HepG2 (cell line): ENCODE measurements around the gene NEURL1B. TPM values are rescaled to one million over a fixed set of nuclear protein-coding genes. Genes with fewer than 3 reads are reported as not detected.
A peak's percentile ranks its signal among the peaks of the same experiment; 100 is the strongest.

ENCODE experiments used
- CBFB ChIP-seq: sonication (generic); formaldehyde crosslinking; IDR thresholded peaks from 2 replicates; pipeline ENCODE4 v1.4.0; 2020; ENCODE audit warnings: missing genetic modification reagents
- CHD4 ChIP-seq: fragments of 200-600 bp; sonication (generic); IDR thresholded peaks from 2 replicates; pipeline ENCODE4 v1.7.0; 2017; ENCODE audit warnings: mild to moderate bottlenecking, low read length, borderline replicate concordance
- E2F1 ChIP-seq: sonication (generic); formaldehyde crosslinking; IDR thresholded peaks from 2 replicates; pipeline ENCODE4 v1.5.0; 2020; ENCODE audit warnings: missing genetic modification reagents
- GRHL1 ChIP-seq: sonication (generic); formaldehyde crosslinking; conservative IDR thresholded peaks from 2 replicates; pipeline ENCODE4 v1.8.0; 2022; ENCODE audit warnings: missing genetic modification reagents
- NCOA2 ChIP-seq: sonication (generic); formaldehyde crosslinking; IDR thresholded peaks from 2 replicates; pipeline ENCODE4 v1.8.0; 2022; ENCODE audit warnings: inconsistent platforms
- TOPORS ChIP-seq: sonication (generic); formaldehyde crosslinking; IDR thresholded peaks from 2 replicates; pipeline ENCODE4 v1.8.0; 2023; ENCODE audit warnings: mild to moderate bottlenecking, missing genetic modification reagents
- ZBTB42 ChIP-seq: sonication (generic); formaldehyde crosslinking; IDR thresholded peaks from 2 replicates; pipeline ENCODE4 v1.5.0; 2020; ENCODE audit warnings: mild to moderate bottlenecking, missing genetic modification reagents
- ZBTB46 ChIP-seq: sonication (generic); formaldehyde crosslinking; IDR thresholded peaks from 2 replicates; pipeline ENCODE4 v1.4.0; 2020; ENCODE audit warnings: mild to moderate bottlenecking, missing genetic modification reagents, borderline replicate concordance
- ZNF136 ChIP-seq: sonication (generic); formaldehyde crosslinking; IDR thresholded peaks from 2 replicates; pipeline ENCODE4 v1.8.1; 2022; ENCODE audit warnings: low read depth, mild to moderate bottlenecking, moderate library complexity, missing genetic modification reagents
- ZNF687 ChIP-seq: sonication (generic); formaldehyde crosslinking; IDR thresholded peaks from 2 replicates; pipeline ENCODE4 v1.5.1; 2020; ENCODE audit warnings: mild to moderate bottlenecking, missing genetic modification reagents, moderate library complexity
- polyA plus RNA-seq, 8 experiments: library from polyadenylated mRNA; depleted of rRNA in 3 of 8; stranded (reverse) in 7 of 8; unstranded in 1 of 8; fragments of >200 nt; fragmentation: Illumina TruSeq in 4 of 8; extraction: Trizol in 4 of 8; gene quantifications; 2 replicates each; pipeline versions ENCODE4 v1.2.1 to v1.2.3, GENCODE V29; 2011 to 2016; ENCODE audit warnings: low read depth in 4 of 8, missing spikeins in 1 of 8, mixed read lengths in 1 of 8; ENCODE audit not compliant: insufficient read depth in 1 of 8
- total RNA-seq, 5 experiments: library from RNA; depleted of rRNA; stranded (reverse); fragments of >200 nt; fragmentation: Illumina TruSeq; extraction: Trizol; gene quantifications; 2 replicates each; pipeline ENCODE4 v1.2.3, GENCODE V29; 2016; ENCODE audit warnings: low read depth in 1 of 5
- TF ChIP-seq, protein P1 (sequence below): IDR thresholded peaks from 2 replicates; pipeline ENCODE4 v1.6.1; 2016; ENCODE audit warnings: low read depth, missing genetic modification reagents, missing compliant biosample characterization
- TF ChIP-seq, protein P2 (sequence below): sonication (generic); formaldehyde crosslinking; IDR thresholded peaks from 2 replicates; pipeline ENCODE4 v1.8.0; 2022; ENCODE audit warnings: mild to moderate bottlenecking, missing genetic modification reagents, moderate library complexity

The NEURL1B gene
- total and polyA plus RNA-seq, 2 of the 13 experiments (the other 11 are each of a cell fraction or from before 2014, with no cell fraction given), result 0.09 to 0.13 TPM

DNA sequence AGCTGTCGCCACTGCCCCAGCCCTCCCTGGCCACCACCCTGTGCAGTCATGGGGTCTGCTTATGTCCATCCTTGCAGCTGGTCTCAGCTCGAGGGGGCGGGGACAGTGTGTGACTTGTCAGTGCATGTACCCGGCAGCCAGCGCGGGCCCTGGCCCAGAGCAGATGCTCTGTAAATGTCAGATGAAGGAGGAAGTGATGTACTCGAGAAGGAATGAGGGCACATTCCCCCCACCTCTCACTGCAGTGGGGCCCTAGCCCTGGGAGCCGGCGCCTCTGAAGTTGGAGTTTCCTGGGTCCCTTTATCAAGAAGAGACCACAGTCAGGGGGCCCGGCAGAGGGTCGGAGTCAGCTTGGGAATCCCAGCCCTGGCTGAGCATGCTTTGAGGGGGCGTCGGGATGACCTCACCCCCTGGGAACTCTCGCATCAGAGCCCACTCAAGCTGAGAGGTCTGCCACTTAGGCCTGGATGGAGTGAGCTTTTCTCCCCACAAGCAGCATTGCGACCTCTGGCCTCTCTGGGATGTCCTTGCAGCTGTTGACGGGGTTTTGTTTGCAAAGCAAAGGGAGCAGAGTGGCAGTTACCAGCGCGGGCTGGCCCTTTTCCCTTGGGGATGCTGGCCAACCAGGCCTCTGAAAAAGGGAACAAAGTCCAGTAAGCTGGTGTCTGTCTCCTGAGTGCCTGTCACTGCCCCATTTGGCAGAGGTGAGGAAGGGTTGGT lies 19.0 kb downstream of the NEURL1B start (continued):
- no peak for TF ChIP-seq GRHL1 (CRISPR knock-in tag)
- peak; percentile 97; the same call in 1 of the 2 replicates for TF ChIP-seq ZBTB46 (CRISPR knock-in tag)
- peak; percentile 96 for TF ChIP-seq ZNF687 (CRISPR knock-in tag)
- TF ChIP-seq, protein P1, sequence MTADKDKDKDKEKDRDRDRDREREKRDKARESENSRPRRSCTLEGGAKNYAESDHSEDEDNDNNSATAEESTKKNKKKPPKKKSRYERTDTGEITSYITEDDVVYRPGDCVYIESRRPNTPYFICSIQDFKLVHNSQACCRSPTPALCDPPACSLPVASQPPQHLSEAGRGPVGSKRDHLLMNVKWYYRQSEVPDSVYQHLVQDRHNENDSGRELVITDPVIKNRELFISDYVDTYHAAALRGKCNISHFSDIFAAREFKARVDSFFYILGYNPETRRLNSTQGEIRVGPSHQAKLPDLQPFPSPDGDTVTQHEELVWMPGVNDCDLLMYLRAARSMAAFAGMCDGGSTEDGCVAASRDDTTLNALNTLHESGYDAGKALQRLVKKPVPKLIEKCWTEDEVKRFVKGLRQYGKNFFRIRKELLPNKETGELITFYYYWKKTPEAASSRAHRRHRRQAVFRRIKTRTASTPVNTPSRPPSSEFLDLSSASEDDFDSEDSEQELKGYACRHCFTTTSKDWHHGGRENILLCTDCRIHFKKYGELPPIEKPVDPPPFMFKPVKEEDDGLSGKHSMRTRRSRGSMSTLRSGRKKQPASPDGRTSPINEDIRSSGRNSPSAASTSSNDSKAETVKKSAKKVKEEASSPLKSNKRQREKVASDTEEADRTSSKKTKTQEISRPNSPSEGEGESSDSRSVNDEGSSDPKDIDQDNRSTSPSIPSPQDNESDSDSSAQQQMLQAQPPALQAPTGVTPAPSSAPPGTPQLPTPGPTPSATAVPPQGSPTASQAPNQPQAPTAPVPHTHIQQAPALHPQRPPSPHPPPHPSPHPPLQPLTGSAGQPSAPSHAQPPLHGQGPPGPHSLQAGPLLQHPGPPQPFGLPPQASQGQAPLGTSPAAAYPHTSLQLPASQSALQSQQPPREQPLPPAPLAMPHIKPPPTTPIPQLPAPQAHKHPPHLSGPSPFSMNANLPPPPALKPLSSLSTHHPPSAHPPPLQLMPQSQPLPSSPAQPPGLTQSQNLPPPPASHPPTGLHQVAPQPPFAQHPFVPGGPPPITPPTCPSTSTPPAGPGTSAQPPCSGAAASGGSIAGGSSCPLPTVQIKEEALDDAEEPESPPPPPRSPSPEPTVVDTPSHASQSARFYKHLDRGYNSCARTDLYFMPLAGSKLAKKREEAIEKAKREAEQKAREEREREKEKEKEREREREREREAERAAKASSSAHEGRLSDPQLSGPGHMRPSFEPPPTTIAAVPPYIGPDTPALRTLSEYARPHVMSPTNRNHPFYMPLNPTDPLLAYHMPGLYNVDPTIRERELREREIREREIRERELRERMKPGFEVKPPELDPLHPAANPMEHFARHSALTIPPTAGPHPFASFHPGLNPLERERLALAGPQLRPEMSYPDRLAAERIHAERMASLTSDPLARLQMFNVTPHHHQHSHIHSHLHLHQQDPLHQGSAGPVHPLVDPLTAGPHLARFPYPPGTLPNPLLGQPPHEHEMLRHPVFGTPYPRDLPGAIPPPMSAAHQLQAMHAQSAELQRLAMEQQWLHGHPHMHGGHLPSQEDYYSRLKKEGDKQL (CRISPR knock-in tag), result no peak
- TF ChIP-seq TOPORS (CRISPR knock-in tag), result 0 out of 2 replicates have a peak, but pooled peaks have one; percentile 42
- peak; percentile 39; the same call in 1 of the 2 replicates for TF ChIP-seq NCOA2 (CRISPR knock-in tag)
- TF ChIP-seq E2F1, result peak; percentile 63; the same call in 1 of the 2 replicates
- TF ChIP-seq, protein P2, sequence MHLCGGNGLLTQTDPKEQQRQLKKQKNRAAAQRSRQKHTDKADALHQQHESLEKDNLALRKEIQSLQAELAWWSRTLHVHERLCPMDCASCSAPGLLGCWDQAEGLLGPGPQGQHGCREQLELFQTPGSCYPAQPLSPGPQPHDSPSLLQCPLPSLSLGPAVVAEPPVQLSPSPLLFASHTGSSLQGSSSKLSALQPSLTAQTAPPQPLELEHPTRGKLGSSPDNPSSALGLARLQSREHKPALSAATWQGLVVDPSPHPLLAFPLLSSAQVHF (CRISPR knock-in tag), result peak; percentile 76; the same call in 1 of the 2 replicates
- 0 out of 2 replicates have a peak, but pooled peaks have one; percentile 27 for TF ChIP-seq CBFB
- no peak for TF ChIP-seq ZBTB42 (CRISPR knock-in tag)
- peak; percentile 89; the same call in 1 of the 2 replicates for TF ChIP-seq ZNF136
- peak; percentile 25; the same call in 1 of the 2 replicates for TF ChIP-seq CHD4
